ENCODE data around the gene MYOM1. TPM values are rescaled to one million over a fixed set of nuclear protein-coding genes. Genes with fewer than 3 reads are reported as not detected.
"Not testable (repeated sequence)": the region's sequence is repeated elsewhere in the genome, so short reads cannot be mapped to it uniquely, and the experiment has no call there.

The MYOM1 gene
- total RNA-seq, 2 experiments from 2014 or later: 0.40 to 0.41 TPM

DNA sequence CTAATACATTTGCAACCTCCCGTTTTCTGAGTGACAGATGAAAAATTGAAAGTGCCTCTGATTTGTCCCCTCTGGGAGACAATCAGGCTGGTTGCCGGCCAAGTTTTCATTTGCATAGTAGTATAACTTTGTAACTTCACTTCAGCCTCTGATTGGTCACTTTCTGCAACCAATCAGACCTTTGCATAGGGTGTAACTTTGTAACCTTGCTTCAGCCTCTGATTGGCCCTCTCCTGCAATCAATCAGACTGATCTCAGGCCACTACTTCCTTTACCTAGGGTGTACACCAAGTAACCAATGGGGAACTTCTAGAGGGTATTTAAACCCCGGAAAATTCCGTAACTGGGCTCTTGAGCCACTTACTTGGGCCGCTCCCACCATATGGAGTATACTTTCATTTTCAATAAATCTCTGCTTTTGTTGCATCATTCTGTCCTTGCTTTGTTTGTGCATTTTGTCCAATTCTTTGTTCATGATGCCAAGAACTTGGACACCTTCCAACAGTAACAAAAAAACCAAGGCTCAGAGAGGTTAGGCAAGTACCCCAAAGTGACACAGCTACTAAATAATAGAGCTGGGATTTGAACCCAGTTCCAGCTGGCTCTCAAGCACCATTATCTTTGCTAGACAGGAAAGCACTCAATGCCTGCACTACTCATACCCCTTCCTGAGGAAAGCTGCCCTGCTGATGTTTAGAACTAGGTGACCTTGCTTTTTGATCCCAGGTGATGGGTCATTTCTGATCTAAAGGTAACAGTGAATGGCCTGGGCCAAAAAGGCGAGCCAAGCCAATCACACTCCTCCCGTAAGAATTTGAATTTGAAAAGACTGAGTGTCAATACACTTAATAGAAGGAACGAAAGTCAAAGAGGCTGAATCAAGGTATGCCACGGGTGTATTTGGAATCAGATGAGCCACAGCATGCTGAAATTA is 10.9 kb upstream of the MYOM1 start:
- peaks cover 5% of the 10 kb centered on the region for H3K4me1 Mint-ChIP-seq (ENCODE audit: low read depth)
- H3K36me3 Mint-ChIP-seq (ENCODE audit: low read depth): no peaks in the 10 kb centered on the region
- DNase-seq: no peak
- H3K4me3 Mint-ChIP-seq: no peak overlapping the region
- H3K27ac Mint-ChIP-seq: no peak overlapping the region
- intact Hi-C loops (cut with micrococcal nuclease): no loop called here
- no peaks in the 10 kb centered on the region for H3K9me3 Mint-ChIP-seq
- H3K27me3 Mint-ChIP-seq (ENCODE audit: low read depth): no peaks in the 10 kb centered on the region
- CTCF ChIA-PET: interaction anchor here (1.6 kb wide), 1 partner anchor 79 kb away, joined by 4 read pairs; no protein-coding TSS in a partner anchor

DNA sequence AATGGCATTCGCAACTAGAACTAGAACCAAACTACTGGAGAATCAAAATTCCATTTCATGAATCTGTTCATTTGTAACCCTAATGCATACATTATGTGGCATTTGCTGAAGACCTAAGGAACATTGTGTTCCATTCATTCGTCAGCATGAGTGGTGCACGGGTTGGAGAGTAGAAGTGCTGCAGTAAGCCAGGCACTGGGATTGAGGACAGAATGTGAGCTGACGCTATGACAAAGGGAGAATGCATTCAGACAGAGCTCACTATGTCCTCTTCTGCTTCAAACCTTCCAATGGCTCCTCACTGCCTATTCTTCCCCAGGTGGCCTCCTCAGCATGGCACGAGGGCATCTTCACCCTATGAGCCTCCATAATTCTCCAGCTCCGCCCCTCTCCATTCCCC is 6.3 kb upstream of the MYOM1 start:
- CTCF ChIA-PET: interaction anchor here (2.0 kb wide), 1 partner anchor 20 kb away, joined by 6 read pairs; no protein-coding TSS in a partner anchor
- Mint-ChIP-seq H3K9me3 (no peaks in the 10 kb centered on the region), H3K4me3 (no peak overlapping the region), H3K27ac (no peak overlapping the region), H3K36me3 (ENCODE audit: low read depth) (no peaks in the 10 kb centered on the region), H3K4me1 (ENCODE audit: low read depth) (peaks cover 9% of the 10 kb centered on the region), H3K27me3 (ENCODE audit: low read depth) (no peaks in the 10 kb centered on the region)
- DNase-seq: no peak
- intact Hi-C loops (cut with micrococcal nuclease): no loop called here

DNA sequence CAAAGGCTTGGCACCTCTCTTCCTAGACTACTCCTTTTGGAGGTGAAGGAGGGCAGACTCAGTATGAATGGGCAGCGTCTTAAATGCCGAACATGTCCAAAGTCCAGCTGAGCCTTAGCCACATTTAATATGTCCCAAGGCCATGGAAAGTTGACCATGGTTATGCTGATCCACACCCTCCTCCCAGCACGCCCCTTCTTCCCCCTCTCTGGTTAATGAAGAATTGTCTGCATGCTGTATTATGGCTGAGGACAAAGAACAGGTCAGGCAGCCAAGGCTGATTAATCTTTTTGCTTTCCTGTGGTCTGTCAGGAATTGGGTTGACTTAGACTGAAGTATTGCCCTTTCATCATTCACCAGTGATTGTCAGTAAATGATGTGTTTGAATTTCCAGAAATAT is 5.8 kb upstream of the MYOM1 start:
- Mint-ChIP-seq H3K27me3 (ENCODE audit: low read depth) (no peaks in the 10 kb centered on the region), H3K4me1 (ENCODE audit: low read depth) (peaks cover 9% of the 10 kb centered on the region), H3K9me3 (no peaks in the 10 kb centered on the region), H3K36me3 (ENCODE audit: low read depth) (no peaks in the 10 kb centered on the region), H3K4me3 (no peak overlapping the region), H3K27ac (no peak overlapping the region)
- no peak for DNase-seq
- intact Hi-C loops (cut with micrococcal nuclease): no loop called here
- CTCF ChIA-PET: interaction anchor here (0.6 to 2.0 kb wide), 2 partner anchors 9 to 20 kb away, joined by 4 to 6 read pairs; no protein-coding TSS in a partner anchor

DNA sequence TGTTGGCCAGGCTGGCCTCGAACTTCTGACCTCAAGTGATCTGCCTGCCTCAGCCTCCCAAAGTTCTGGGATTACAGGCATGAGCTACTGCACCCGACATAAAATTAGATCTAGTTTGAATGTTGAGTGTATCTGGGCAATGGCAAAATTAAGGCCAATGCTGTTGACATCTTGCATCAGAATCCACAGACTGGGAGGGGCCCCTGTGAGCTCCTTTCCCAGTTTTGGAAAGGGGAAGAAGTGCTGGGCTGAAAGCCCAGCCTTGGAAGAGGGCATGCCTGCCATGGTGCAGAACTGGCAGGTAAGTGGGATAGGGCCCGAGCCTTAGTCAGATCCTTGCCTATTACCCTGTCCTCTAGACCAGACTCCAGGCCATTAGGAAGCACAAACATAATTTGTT is 4.5 kb upstream of the MYOM1 start:
- Mint-ChIP-seq H3K9me3 (no peaks in the 10 kb centered on the region), H3K27ac (no peak overlapping the region), H3K27me3 (ENCODE audit: low read depth) (no peaks in the 10 kb centered on the region), H3K4me1 (ENCODE audit: low read depth) (peaks cover 9% of the 10 kb centered on the region), H3K36me3 (ENCODE audit: low read depth) (no peaks in the 10 kb centered on the region), H3K4me3 (no peak overlapping the region)
- no peak for DNase-seq
- intact Hi-C loops (cut with micrococcal nuclease): no loop called here
- CTCF ChIA-PET: interaction anchor here (3.5 kb wide), 1 partner anchor 22 kb away, joined by 15 read pairs; no protein-coding TSS in a partner anchor

DNA sequence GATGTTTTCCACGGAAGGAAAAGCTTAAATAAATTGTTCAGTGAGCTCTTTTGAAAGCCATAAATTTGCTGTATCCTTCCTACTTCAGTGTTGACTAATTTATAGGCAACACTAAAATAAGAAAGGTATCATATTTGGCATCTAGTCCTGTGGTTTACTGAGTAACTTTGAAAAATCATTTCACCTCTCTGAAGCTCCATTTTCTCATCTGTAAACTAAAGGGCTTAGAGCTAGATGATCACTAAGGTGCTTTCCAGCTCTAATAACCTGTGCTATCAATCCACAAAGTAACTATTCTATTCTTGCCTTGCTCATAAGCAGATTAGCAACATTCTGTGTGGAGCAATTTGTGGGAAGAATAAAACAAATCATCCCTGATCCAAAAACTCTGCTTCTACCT is 3.6 kb upstream of the MYOM1 start:
- Mint-ChIP-seq H3K9me3 (no peaks in the 10 kb centered on the region), H3K4me3 (no peak overlapping the region), H3K4me1 (ENCODE audit: low read depth) (peaks cover 9% of the 10 kb centered on the region), H3K27me3 (ENCODE audit: low read depth) (no peaks in the 10 kb centered on the region), H3K36me3 (ENCODE audit: low read depth) (no peaks in the 10 kb centered on the region), H3K27ac (no peak overlapping the region)
- no peak for DNase-seq
- CTCF ChIA-PET: interaction anchor here (3.5 kb wide), 1 partner anchor 23 kb away, joined by 15 read pairs; no protein-coding TSS in a partner anchor
- intact Hi-C loops (cut with micrococcal nuclease): no loop called here

DNA sequence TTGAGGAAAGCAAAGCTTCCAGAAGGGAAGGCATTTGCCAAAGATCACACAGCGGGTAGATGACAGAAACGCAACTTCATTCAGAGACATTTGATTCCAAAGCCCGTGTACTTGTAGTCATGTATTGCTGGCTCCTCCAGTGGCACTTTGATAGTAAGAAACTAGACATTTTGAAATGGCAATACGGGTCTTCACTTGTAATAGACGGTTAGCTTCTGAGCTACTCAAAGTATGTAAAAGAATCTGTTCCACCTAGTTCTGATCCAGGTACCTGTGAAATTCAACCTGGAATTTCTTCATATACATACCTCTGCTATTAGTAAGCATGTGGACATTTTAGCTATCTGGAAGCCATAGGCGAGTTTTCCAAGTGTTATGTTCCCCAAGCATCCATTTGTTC is 1.7 kb upstream of the MYOM1 start:
- Mint-ChIP-seq H3K4me1 (ENCODE audit: low read depth) (peaks cover 9% of the 10 kb centered on the region), H3K36me3 (ENCODE audit: low read depth) (no peaks in the 10 kb centered on the region), H3K9me3 (no peaks in the 10 kb centered on the region), H3K27me3 (ENCODE audit: low read depth) (no peaks in the 10 kb centered on the region), H3K4me3 (no peak overlapping the region), H3K27ac (no peak overlapping the region)
- CTCF ChIA-PET: interaction anchor here (0.8 to 3.5 kb wide), 3 partner anchors 20 to 92 kb away, joined by 3 to 15 read pairs (median 3); no protein-coding TSS in a partner anchor
- intact Hi-C loops (cut with micrococcal nuclease): no loop called here
- no peak for DNase-seq

DNA sequence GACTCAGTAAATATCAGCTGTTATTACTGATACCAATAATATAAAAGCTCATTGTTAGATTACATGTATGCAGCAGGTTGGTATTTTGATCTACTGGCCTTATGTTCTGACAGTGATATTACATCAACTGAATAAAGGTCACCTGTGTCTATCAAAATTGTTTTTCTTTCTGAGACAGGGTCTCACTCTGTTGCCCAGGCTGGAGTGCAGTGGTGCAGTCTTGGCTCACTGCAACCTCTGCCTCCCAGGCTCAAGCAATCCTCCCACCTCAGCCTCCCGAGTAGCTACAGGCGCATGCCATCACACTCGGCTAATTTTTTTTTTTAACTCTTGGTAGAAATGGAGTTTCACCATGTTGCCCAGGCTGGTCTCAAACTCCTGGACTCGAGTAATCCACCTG is 1.1 kb upstream of the MYOM1 start:
- H3K4me1 Mint-ChIP-seq (ENCODE audit: low read depth); H3K36me3 Mint-ChIP-seq (ENCODE audit: low read depth); H3K9me3 Mint-ChIP-seq; H3K27me3 Mint-ChIP-seq (ENCODE audit: low read depth); DNase-seq; H3K27ac Mint-ChIP-seq; intact Hi-C loops (cut with micrococcal nuclease); H3K4me3 Mint-ChIP-seq: not testable (repeated sequence)
- CTCF ChIA-PET: interaction anchor here (0.8 to 1.3 kb wide), 3 partner anchors 19 to 92 kb away, joined by 3 read pairs; no protein-coding TSS in a partner anchor

DNA sequence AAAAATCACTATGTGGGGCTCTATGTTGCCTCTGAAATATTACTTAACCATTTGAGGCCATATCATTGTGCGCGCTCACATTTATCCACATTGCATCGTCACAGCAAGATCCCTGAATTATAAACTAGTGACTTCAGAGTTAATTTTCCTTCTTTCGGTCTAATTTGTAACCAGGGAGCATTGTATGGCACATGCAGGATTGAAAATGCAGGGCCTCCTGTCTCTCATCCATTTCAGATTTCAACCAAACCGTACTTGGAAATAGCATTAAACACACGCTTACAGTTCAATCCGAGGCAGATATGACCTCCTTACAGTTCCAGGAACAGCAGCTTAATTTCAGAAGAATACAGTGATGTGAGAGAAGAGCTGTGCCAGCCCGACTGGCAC is 532 bp downstream of the MYOM1 start:
- Mint-ChIP-seq H3K36me3 (ENCODE audit: low read depth) (no peaks in the 10 kb centered on the region), H3K4me3 (no peak overlapping the region), H3K27me3 (ENCODE audit: low read depth) (no peaks in the 10 kb centered on the region), H3K27ac (no peak overlapping the region), H3K4me1 (ENCODE audit: low read depth) (peaks cover 4% of the 10 kb centered on the region), H3K9me3 (no peaks in the 10 kb centered on the region)
- CTCF ChIA-PET: interaction anchor here (1.4 kb wide), 1 partner anchor 67 kb away, joined by 5 read pairs; no protein-coding TSS in a partner anchor
- DNase-seq: no peak
- intact Hi-C loops (cut with micrococcal nuclease): loop anchor here (2.0 kb wide), 1 partner anchor 16 kb away; no protein-coding TSS in a partner anchor

DNA sequence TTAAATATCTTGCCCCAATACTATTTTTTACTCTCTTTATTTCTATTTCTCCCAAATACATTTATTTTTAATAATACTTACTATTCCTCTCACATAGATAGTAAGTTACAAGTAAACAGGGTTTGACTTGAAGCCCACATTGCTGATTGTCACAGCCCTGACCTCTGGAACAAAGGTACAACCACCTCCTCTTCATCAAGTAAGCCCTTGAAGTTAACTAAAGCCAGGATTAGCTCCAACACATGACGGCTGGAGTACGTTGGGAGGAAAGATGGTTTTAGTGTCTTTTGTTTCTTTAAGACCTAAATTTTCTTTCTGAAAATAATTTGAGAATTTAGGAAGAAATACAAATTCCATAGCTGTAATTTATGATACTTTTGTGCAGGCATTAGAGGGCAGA is 949 bp downstream of the MYOM1 start:
- no peak overlapping the region for H3K4me3 Mint-ChIP-seq
- peaks cover 6% of the 10 kb centered on the region for H3K4me1 Mint-ChIP-seq (ENCODE audit: low read depth)
- CTCF ChIA-PET: interaction anchor here (1.4 kb wide), 1 partner anchor 67 kb away, joined by 5 read pairs; no protein-coding TSS in a partner anchor
- H3K9me3 Mint-ChIP-seq: no peaks in the 10 kb centered on the region
- H3K36me3 Mint-ChIP-seq (ENCODE audit: low read depth): no peaks in the 10 kb centered on the region
- no peak for DNase-seq
- no peaks in the 10 kb centered on the region for H3K27me3 Mint-ChIP-seq (ENCODE audit: low read depth)
- H3K27ac Mint-ChIP-seq: no peak overlapping the region
- intact Hi-C loops (cut with micrococcal nuclease): loop anchor here (2.0 kb wide), 1 partner anchor 16 kb away; no protein-coding TSS in a partner anchor

DNA sequence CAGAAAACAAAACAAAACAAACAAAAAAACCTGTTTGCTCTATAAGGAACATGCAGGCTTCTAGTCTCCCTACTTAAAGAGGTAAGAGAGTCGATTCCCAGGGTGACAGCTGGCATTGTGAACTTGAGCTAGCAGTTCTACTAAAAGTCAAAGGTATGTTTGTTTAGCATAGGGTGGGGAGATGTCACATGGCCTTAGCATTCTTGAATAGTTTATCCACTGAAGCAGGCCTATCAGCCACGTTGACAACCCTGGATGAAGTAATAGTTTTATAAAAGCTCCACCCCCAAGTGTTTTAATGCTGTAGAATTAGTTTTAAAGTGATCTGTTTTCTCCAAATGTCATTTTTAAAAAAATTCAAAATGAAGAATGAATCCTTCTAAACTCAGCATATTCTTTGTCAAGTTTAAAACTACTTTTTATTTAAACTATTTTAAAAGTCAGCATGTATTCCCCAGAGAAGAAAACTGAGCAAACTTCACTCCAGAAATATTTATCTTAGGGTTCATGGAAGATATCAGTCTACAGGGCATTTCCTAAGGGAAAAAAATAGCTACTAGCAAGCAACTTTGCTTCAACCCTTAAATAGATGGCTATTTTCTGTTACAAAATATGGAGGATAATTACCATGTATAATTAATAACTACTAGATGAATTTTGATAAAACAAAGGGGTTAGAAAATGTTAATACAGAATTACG is 1.7 kb downstream of the MYOM1 start:
- H3K4me1 Mint-ChIP-seq (ENCODE audit: low read depth): peaks cover 9% of the 10 kb centered on the region
- no peak for DNase-seq
- no peaks in the 10 kb centered on the region for H3K36me3 Mint-ChIP-seq (ENCODE audit: low read depth)
- CTCF ChIA-PET: interaction anchor here (0.7 to 1.3 kb wide), 2 partner anchors 89 to 156 kb away, joined by 3 to 7 read pairs; no protein-coding TSS in a partner anchor
- H3K4me3 Mint-ChIP-seq: no peak overlapping the region
- no peaks in the 10 kb centered on the region for H3K9me3 Mint-ChIP-seq
- intact Hi-C loops (cut with micrococcal nuclease): loop anchor here (2.0 kb wide), 1 partner anchor 17 kb away; no protein-coding TSS in a partner anchor
- H3K27me3 Mint-ChIP-seq (ENCODE audit: low read depth): no peaks in the 10 kb centered on the region
- H3K27ac Mint-ChIP-seq: no peak overlapping the region

DNA sequence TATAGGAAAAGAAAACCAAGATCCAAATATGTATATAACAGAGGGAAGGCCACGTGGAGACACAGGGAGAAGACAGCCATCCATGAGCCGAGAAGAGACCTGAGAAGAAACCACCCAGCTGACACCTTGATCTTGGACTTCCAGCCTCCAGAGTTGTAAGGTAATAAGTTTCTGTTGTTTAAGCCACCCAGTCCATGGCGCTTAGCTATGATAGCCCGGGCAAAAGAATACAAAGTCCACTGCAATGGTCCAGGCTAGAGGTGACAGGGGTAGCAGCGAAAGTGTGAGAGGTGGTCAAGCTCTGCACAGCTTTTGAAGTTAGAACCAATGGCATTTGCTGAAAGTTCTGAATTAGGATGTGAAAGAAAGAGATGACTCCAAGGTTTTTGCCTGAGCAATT is 2.8 kb downstream of the MYOM1 start:
- CTCF ChIA-PET: interaction anchor here (0.9 to 1.3 kb wide), 2 partner anchors 29 to 88 kb away, joined by 3 to 7 read pairs; no protein-coding TSS in a partner anchor

More for the DNA sequence above, 2.8 kb downstream of the MYOM1 start:
- Mint-ChIP-seq H3K27ac (no peak overlapping the region), H3K27me3 (ENCODE audit: low read depth) (no peaks in the 10 kb centered on the region), H3K4me3 (no peak overlapping the region), H3K4me1 (ENCODE audit: low read depth) (peaks cover 14% of the 10 kb centered on the region), H3K36me3 (ENCODE audit: low read depth) (no peaks in the 10 kb centered on the region), H3K9me3 (no peaks in the 10 kb centered on the region)
- no peak for DNase-seq
- intact Hi-C loops (cut with micrococcal nuclease): no loop called here
